GM23338 (cell line): ENCODE data around the gene RSPRY1. TPM values are rescaled to one million over a fixed set of nuclear protein-coding genes. Genes with fewer than 3 reads are reported as not detected.

ENCODE experiments used
- CREB1 ChIP-seq: fragments of 250-450 bp; sonication (Bioruptor Pico); IDR thresholded peaks from 2 replicates; pipeline ENCODE4 v1.5.0; 2020; ENCODE audit warnings: low read depth, mild to moderate bottlenecking, moderate library complexity
- JUNB ChIP-seq: IDR thresholded peaks from one replicate; pipeline ENCODE4 v1.6.1; 2016; ENCODE audit warnings: antibody characterized with exemption; ENCODE audit not compliant: unreplicated experiment
- STAT1 ChIP-seq: IDR thresholded peaks from one replicate; pipeline ENCODE4 v1.6.1; 2016; ENCODE audit warnings: antibody characterized with exemption; ENCODE audit not compliant: unreplicated experiment
- ZNF331 ChIP-seq: fragments of 250-450 bp; sonication (Bioruptor Pico); IDR thresholded peaks from 2 replicates; pipeline ENCODE4 v1.5.0; 2020; ENCODE audit warnings: low read depth, mild to moderate bottlenecking, moderate library complexity
- polyA plus RNA-seq: library from polyadenylated mRNA; unstranded; fragments of >200 nt; fragmentation: Nextera tagmentation; extraction: Ambion mirVana; gene quantifications from 2 replicates; pipeline ENCODE4 v1.2.1, GENCODE V29; 2016
- total RNA-seq: library from RNA; depleted of rRNA; stranded (reverse); fragments of >200 nt; shearing (Covaris generic); gene quantifications from 2 replicates; pipeline ENCODE4 v1.2.3, GENCODE V29; 2014
- TF ChIP-seq, protein P1 (sequence below): fragments of 250-450 bp; sonication (Bioruptor Pico); IDR thresholded peaks from 2 replicates; pipeline ENCODE4 v1.5.0; 2020; ENCODE audit warnings: mild to moderate bottlenecking, moderate library complexity
- TF ChIP-seq, protein P2 (sequence below), 2 experiments: fragments of 200-600 bp in 1 of 2; sonication (generic) in 1 of 2; conservative IDR thresholded peaks; 2 replicates each; pipeline versions ENCODE4 v1.5.1 to v1.6.1; 2016 to 2017; ENCODE audit warnings: antibody characterized with exemption in 2 of 2, low read depth in 2 of 2, mild to moderate bottlenecking in 2 of 2, moderate library complexity in 1 of 2
- TF ChIP-seq, protein P3 (sequence below): IDR thresholded peaks from 2 replicates; pipeline ENCODE4 v1.6.1; 2016; ENCODE audit warnings: antibody characterized with exemption

Gene RSPRY1
- total and polyA plus RNA-seq, 2 experiments from 2014 or later: 25.8 to 35.9 TPM

DNA sequence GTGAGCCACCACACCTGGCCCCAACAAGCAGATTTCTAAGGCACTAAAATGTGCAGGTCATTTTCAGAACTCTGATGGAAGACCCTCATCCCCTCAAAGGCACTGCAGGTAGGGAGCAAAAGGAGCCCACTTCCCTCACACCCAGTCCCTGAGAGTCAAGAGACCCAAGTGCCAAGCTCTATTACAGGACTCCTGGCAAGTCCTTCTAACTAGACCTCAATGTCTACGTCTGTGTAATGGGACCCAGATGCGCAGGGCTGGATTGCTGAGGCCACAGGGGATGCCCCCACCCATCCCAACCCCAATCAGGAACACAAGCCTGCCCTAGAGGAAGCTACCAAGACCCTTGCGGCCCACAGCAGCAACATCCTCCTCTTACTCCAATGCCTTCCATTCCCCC, 95.7 kb downstream of the RSPRY1 start (continued):
- TF ChIP-seq, protein P1, sequence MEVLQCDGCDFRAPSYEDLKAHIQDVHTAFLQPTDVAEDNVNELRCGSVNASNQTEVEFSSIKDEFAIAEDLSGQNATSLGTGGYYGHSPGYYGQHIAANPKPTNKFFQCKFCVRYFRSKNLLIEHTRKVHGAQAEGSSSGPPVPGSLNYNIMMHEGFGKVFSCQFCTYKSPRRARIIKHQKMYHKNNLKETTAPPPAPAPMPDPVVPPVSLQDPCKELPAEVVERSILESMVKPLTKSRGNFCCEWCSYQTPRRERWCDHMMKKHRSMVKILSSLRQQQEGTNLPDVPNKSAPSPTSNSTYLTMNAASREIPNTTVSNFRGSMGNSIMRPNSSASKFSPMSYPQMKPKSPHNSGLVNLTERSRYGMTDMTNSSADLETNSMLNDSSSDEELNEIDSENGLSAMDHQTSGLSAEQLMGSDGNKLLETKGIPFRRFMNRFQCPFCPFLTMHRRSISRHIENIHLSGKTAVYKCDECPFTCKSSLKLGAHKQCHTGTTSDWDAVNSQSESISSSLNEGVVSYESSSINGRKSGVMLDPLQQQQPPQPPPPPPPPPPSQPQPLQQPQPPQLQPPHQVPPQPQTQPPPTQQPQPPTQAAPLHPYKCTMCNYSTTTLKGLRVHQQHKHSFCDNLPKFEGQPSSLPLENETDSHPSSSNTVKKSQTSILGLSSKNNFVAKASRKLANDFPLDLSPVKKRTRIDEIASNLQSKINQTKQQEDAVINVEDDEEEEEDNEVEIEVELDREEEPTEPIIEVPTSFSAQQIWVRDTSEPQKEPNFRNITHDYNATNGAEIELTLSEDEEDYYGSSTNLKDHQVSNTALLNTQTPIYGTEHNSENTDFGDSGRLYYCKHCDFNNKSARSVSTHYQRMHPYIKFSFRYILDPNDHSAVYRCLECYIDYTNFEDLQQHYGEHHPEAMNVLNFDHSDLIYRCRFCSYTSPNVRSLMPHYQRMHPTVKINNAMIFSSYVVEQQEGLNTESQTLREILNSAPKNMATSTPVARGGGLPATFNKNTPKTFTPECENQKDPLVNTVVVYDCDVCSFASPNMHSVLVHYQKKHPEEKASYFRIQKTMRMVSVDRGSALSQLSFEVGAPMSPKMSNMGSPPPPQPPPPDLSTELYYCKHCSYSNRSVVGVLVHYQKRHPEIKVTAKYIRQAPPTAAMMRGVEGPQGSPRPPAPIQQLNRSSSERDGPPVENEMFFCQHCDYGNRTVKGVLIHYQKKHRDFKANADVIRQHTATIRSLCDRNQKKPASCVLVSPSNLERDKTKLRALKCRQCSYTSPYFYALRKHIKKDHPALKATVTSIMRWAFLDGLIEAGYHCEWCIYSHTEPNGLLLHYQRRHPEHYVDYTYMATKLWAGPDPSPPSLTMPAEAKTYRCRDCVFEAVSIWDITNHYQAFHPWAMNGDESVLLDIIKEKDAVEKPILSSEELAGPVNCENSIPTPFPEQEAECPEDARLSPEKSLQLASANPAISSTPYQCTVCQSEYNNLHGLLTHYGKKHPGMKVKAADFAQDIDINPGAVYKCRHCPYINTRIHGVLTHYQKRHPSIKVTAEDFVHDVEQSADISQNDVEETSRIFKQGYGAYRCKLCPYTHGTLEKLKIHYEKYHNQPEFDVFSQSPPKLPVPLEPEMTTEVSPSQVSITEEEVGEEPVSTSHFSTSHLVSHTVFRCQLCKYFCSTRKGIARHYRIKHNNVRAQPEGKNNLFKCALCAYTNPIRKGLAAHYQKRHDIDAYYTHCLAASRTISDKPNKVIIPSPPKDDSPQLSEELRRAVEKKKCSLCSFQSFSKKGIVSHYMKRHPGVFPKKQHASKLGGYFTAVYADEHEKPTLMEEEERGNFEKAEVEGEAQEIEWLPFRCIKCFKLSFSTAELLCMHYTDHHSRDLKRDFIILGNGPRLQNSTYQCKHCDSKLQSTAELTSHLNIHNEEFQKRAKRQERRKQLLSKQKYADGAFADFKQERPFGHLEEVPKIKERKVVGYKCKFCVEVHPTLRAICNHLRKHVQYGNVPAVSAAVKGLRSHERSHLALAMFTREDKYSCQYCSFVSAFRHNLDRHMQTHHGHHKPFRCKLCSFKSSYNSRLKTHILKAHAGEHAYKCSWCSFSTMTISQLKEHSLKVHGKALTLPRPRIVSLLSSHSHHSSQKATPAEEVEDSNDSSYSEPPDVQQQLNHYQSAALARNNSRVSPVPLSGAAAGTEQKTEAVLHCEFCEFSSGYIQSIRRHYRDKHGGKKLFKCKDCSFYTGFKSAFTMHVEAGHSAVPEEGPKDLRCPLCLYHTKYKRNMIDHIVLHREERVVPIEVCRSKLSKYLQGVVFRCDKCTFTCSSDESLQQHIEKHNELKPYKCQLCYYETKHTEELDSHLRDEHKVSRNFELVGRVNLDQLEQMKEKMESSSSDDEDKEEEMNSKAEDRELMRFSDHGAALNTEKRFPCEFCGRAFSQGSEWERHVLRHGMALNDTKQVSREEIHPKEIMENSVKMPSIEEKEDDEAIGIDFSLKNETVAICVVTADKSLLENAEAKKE (CRISPR knock-in tag): no peak
- TF ChIP-seq, protein P2, sequence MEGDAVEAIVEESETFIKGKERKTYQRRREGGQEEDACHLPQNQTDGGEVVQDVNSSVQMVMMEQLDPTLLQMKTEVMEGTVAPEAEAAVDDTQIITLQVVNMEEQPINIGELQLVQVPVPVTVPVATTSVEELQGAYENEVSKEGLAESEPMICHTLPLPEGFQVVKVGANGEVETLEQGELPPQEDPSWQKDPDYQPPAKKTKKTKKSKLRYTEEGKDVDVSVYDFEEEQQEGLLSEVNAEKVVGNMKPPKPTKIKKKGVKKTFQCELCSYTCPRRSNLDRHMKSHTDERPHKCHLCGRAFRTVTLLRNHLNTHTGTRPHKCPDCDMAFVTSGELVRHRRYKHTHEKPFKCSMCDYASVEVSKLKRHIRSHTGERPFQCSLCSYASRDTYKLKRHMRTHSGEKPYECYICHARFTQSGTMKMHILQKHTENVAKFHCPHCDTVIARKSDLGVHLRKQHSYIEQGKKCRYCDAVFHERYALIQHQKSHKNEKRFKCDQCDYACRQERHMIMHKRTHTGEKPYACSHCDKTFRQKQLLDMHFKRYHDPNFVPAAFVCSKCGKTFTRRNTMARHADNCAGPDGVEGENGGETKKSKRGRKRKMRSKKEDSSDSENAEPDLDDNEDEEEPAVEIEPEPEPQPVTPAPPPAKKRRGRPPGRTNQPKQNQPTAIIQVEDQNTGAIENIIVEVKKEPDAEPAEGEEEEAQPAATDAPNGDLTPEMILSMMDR (conservative IDR thresholded peaks at IDR 0.05; ENCODE audit: low read depth in 2 of 2): no peak
- TF ChIP-seq JUNB (no peak), ZNF331 (CRISPR knock-in tag) (no peak), CREB1 (CRISPR knock-in tag) (no peak), STAT1 (no peak)
- TF ChIP-seq, protein P3, sequence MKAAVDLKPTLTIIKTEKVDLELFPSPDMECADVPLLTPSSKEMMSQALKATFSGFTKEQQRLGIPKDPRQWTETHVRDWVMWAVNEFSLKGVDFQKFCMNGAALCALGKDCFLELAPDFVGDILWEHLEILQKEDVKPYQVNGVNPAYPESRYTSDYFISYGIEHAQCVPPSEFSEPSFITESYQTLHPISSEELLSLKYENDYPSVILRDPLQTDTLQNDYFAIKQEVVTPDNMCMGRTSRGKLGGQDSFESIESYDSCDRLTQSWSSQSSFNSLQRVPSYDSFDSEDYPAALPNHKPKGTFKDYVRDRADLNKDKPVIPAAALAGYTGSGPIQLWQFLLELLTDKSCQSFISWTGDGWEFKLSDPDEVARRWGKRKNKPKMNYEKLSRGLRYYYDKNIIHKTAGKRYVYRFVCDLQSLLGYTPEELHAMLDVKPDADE: no peak
